ENCODE results near the gene SCAI.

GRCh38 chr9:125110464-125110863 is 32.9 kb downstream of the SCAI start:
- TF ChIP-seq CTCF (tag by site-specific recombination; IDR thresholded peaks at IDR 0.05) (no peak), YY1 (tag by site-specific recombination; IDR thresholded peaks at IDR 0.05) (no peak), ZNF324 (tag by site-specific recombination; IDR thresholded peaks at IDR 0.05) (no peak), ZNF274 (IDR thresholded peaks at IDR 0.05; ENCODE audit: low read length) (no peak), ZNF274 (tag by site-specific recombination; IDR thresholded peaks at IDR 0.05; ENCODE audit: borderline replicate concordance) (no peak)
